GM15510 (cell line): ENCODE data around the gene RFC2.

Experiments
- POLR2A ChIP-seq: IDR thresholded peaks from 3 replicates; pipeline ENCODE4 v1.6.1; 2011; ENCODE audit warnings: borderline replicate concordance; ENCODE audit not compliant: insufficient read length; ENCODE audit errors: extremely low read depth

The RFC2 gene

GRCh38 chr7:74263399-74264120, 9.4 kb upstream of the RFC2 start:
- no peak for TF ChIP-seq POLR2A

GRCh38 chr7:74262639-74263398, 8.6 kb upstream of the RFC2 start:
- TF ChIP-seq POLR2A: no peak

- no peak for TF ChIP-seq POLR2A
Measured at GRCh38 chr7:74258639-74259038, 4.4 kb upstream of the RFC2 start.

- no peak for TF ChIP-seq POLR2A
Measured at GRCh38 chr7:74256491-74257408, 2.6 kb upstream of the RFC2 start.

- TF ChIP-seq POLR2A: no peak
Measured at GRCh38 chr7:74254858-74255379, 720 bp upstream of the RFC2 start.

DNA sequence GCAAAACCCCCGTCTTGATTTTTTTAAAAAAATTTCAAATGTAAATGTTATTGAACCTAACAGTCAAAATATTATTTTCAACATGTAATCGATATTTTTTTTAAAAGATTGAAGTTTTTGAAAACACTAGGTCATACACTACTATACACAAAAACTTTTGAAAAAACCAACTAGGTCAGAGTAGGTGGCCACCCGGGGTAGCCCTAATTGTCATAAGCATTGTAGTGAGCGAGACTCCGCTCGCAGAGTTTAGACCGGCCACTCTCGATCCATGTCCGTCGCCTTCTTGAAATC, 417 bp downstream of the RFC2 start:
- no peak for TF ChIP-seq POLR2A

DNA sequence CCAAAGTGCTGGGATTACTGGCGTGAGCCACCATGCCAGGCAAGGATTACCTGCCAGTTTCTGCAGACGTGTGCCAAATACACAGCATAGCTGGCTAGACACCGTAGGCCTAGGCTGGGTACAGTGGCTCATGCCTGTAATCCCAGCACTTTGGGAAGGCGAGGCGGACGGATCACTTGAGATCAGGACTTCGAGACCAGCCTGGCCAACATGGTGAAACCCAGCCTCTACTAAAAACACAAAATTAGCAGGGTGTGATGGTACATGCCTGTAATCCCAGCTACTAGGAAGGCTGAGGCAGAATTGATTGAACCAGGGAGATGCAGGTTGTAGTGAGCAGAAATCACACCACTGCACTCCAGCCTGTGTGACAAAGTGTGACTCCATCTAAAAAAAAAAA, 868 bp downstream of the RFC2 start:
- no peak for TF ChIP-seq POLR2A

GRCh38 chr7:74252893-74253292, 1.3 kb downstream of the RFC2 start:
- TF ChIP-seq POLR2A: no peak

GRCh38 chr7:74248156-74248555, 6.0 kb downstream of the RFC2 start:
- TF ChIP-seq POLR2A: no peak

GRCh38 chr7:74246497-74246896, 7.7 kb downstream of the RFC2 start:
- TF ChIP-seq POLR2A: no peak

DNA sequence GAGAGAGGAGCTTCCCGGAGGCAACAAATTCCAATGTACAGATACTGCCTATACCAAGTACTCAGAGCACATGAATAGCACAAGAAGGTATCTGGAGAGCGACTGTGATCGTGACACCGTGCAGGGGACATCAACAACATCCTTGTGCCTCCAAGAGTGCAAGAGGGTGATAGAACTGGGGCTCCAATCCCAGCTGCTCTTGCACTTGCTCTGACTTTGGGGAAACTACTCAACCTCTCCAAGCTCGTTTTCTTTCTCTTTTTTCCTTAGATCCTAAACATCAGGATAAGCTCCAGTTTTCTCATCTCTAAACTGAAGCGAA, 12.1 kb downstream of the RFC2 start:
- TF ChIP-seq POLR2A: no peak

- no peak for TF ChIP-seq POLR2A
Measured at GRCh38 chr7:74240482-74240881, 13.7 kb downstream of the RFC2 start.

- TF ChIP-seq POLR2A: no peak
Measured at GRCh38 chr7:74236284-74236683, 17.9 kb downstream of the RFC2 start.

GRCh38 chr7:74235518-74236268, 18.5 kb downstream of the RFC2 start:
- no peak for TF ChIP-seq POLR2A
